ENCODE measurements around the gene HBA2. TPM values are rescaled to one million over a fixed set of nuclear protein-coding genes. Genes with fewer than 3 reads are reported as not detected.
A peak's percentile ranks its signal among the peaks of the same experiment; 100 is the strongest.

HBA2 gene
- total RNA-seq, 1 donor from 2014 or later, result not detected

DNA sequence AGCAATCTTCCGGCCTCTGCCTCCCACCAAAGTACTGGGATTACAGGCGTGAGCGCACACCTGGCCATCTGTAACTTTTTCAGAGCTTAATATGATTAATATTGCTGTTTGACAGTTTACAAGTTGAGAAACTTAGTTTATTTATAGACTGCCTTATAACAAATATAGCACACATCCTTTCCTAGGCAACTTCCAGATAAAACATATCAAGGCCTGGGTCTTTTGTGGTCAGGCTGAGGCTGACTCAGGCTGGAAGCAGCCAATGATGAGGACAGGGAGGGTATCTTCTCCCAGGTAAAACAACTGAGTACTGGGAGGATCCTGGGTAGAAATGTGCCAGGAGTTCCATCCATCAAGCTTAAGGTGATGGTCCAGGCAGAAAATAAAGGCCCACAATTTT is 40.3 kb downstream of the HBA2 start:
- Histone ChIP-seq H3K36me3 (ENCODE audit: control insufficient read depth, insufficient read depth, low read length) (peaks cover 12% of the 10 kb centered on the region), H3K4me3 (ENCODE audit: low read depth, low read length) (no peak overlapping the region), H3K27me3 (ENCODE audit: control insufficient read depth, insufficient read depth, low read length) (no peaks in the 10 kb centered on the region)
- TF ChIP-seq, protein P1, sequence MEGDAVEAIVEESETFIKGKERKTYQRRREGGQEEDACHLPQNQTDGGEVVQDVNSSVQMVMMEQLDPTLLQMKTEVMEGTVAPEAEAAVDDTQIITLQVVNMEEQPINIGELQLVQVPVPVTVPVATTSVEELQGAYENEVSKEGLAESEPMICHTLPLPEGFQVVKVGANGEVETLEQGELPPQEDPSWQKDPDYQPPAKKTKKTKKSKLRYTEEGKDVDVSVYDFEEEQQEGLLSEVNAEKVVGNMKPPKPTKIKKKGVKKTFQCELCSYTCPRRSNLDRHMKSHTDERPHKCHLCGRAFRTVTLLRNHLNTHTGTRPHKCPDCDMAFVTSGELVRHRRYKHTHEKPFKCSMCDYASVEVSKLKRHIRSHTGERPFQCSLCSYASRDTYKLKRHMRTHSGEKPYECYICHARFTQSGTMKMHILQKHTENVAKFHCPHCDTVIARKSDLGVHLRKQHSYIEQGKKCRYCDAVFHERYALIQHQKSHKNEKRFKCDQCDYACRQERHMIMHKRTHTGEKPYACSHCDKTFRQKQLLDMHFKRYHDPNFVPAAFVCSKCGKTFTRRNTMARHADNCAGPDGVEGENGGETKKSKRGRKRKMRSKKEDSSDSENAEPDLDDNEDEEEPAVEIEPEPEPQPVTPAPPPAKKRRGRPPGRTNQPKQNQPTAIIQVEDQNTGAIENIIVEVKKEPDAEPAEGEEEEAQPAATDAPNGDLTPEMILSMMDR (IDR thresholded peaks at IDR 0.05; ENCODE audit: insufficient read depth, low read length, severe bottlenecking), result no peak
- FAIRE-seq (no peak), DNase-seq (ENCODE audit: low read depth) (peak; percentile 1)

DNA sequence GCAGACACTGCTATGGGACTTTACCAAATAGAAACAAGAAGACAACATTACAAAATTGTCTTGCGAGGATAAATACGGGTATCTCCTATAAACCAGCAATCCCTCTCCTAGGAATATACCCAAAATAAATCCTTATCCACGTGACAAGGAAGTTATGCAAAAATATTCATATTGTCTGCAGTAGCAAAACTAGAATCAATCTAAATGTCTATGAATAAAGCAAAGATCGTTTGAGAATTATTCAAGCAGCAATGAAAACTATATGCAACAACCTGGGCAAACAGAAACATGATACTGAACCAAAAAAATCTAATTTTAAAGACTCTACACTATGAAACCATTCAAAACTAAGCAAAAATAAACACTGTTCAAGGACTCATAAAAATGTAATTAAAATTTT is 47.3 kb downstream of the HBA2 start:
- H3K4me3 ChIP-seq (ENCODE audit: low read depth, low read length), result no peak overlapping the region
- no peak for DNase-seq (ENCODE audit: low read depth)
- H3K27me3 ChIP-seq (ENCODE audit: control insufficient read depth, insufficient read depth, low read length), result no peaks in the 10 kb centered on the region
- peaks cover 16% of the 10 kb centered on the region for H3K36me3 ChIP-seq (ENCODE audit: control insufficient read depth, insufficient read depth, low read length)
- TF ChIP-seq, protein P1 (IDR thresholded peaks at IDR 0.05; ENCODE audit: insufficient read depth, low read length, severe bottlenecking), result no peak
- FAIRE-seq, result no peak

Other genes with a start within 250 kb of the HBA2 start
- 4.7 and 5.8 TPM in 2 replicates for gene POLR3K, start 119.3 kb upstream of the HBA2 start, total RNA-seq
- gene SNRNP25, start 119.0 kb upstream of the HBA2 start, total RNA-seq, result 9.0 and 14.1 TPM in 2 replicates
- gene RHBDF1, start 100.2 kb upstream of the HBA2 start, total RNA-seq, result 10.3 and 20.6 TPM in 2 replicates
- gene MPG, start 94.7 kb upstream of the HBA2 start, total RNA-seq, result 91.1 and 107 TPM in 2 replicates
- 6.8 TPM in 2 replicates for gene NPRL3, start 34.2 kb upstream of the HBA2 start, total RNA-seq
- gene HBZ, start 20.2 kb upstream of the HBA2 start, total RNA-seq, result not detected in 2 replicates
- gene HBM, start 6.9 kb upstream of the HBA2 start, total RNA-seq, result not detected in 2 replicates
- not detected in 2 replicates for gene HBA1, start 3.8 kb downstream of the HBA2 start, total RNA-seq
- not detected in 2 replicates for gene HBQ1, start 7.6 kb downstream of the HBA2 start, total RNA-seq
- 28.5 and 29.5 TPM in 2 replicates for gene LUC7L, start 56.6 kb downstream of the HBA2 start, total RNA-seq
- gene FAM234A, start 61.9 kb downstream of the HBA2 start, total RNA-seq, result 11.3 and 39.3 TPM in 2 replicates
- gene RGS11, start 103.1 kb downstream of the HBA2 start, total RNA-seq, result 0.26 TPM in 1 of 2 replicates, not detected in the other
- 0.51 TPM in 1 of 2 replicates, not detected in the other for gene ARHGDIG, start 107.7 kb downstream of the HBA2 start, total RNA-seq
- under 0.01 TPM in 1 of 2 replicates, not detected in the other for gene PDIA2, start 110.3 kb downstream of the HBA2 start, total RNA-seq
- gene AXIN1, start 179.8 kb downstream of the HBA2 start, total RNA-seq, result 49.0 and 49.5 TPM in 2 replicates
- gene MRPL28, start 197.7 kb downstream of the HBA2 start, total RNA-seq, result 104 and 113 TPM in 2 replicates
- 44.2 and 46.3 TPM in 2 replicates for gene PGAP6, start 209.1 kb downstream of the HBA2 start, total RNA-seq
- gene NME4, start 224.3 kb downstream of the HBA2 start, total RNA-seq, result 35.3 and 64.0 TPM in 2 replicates
- 3.7 and 7.6 TPM in 2 replicates for gene DECR2, start 229.0 kb downstream of the HBA2 start, total RNA-seq